Measurements from ENCODE around the gene RIC8A. TPM values are rescaled to one million over a fixed set of nuclear protein-coding genes. Genes with fewer than 3 reads are reported as not detected.
A peak's percentile ranks its signal among the peaks of the same experiment; 100 is the strongest.

The RIC8A gene
- total RNA-seq, 1 donor from 2014 or later = 106 TPM

DNA sequence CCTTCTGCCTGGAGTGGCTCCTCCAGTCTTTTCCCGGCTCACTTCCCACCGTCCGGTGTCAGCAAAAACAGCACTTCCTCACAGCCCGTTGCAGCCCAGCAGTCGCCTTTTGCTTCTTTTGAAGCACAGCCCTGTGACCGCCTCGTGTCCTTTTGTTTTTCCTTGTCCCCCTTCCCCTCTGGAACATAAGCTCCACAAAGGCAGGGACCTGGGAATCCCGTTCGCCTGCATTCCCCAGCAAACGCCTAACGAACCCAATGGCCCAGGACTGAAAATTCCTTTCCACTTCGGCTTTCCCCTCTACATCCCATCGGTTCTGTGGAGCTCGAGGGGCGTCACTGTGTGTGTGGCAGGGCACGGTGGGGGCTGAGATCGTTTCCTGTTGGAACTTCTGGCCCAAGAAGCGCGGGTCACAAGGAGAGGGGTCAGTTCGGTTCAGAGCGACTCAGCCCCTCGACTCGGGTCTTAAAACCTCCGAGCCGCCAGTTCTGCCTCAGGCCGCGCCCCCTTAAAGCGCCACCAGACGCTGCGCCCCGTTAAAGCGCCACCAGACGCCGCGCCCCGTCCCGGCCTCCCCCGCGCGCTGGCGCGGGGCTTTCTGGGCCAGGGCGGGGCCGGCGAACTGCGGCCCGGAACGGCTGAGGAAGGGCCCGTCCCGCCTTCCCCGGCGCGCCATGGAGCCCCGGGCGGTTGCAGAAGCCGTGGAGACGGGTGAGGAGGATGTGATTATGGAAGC lies 841 bp downstream of the RIC8A start:
- Histone ChIP-seq H3K4me3 (ENCODE audit: low read depth, low read length) (peak overlapping the region; percentile 91), H3K36me3 (ENCODE audit: control insufficient read depth, insufficient read depth, low read length) (peaks cover 52% of the 10 kb centered on the region), H3K27me3 (ENCODE audit: control insufficient read depth, insufficient read depth, low read length) (no peaks in the 10 kb centered on the region)
- TF ChIP-seq, protein P1, sequence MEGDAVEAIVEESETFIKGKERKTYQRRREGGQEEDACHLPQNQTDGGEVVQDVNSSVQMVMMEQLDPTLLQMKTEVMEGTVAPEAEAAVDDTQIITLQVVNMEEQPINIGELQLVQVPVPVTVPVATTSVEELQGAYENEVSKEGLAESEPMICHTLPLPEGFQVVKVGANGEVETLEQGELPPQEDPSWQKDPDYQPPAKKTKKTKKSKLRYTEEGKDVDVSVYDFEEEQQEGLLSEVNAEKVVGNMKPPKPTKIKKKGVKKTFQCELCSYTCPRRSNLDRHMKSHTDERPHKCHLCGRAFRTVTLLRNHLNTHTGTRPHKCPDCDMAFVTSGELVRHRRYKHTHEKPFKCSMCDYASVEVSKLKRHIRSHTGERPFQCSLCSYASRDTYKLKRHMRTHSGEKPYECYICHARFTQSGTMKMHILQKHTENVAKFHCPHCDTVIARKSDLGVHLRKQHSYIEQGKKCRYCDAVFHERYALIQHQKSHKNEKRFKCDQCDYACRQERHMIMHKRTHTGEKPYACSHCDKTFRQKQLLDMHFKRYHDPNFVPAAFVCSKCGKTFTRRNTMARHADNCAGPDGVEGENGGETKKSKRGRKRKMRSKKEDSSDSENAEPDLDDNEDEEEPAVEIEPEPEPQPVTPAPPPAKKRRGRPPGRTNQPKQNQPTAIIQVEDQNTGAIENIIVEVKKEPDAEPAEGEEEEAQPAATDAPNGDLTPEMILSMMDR (IDR thresholded peaks at IDR 0.05; ENCODE audit: insufficient read depth, low read length, severe bottlenecking) = no peak
- DNase-seq (ENCODE audit: low read depth) (peak; percentile 40), FAIRE-seq (no peak)

DNA sequence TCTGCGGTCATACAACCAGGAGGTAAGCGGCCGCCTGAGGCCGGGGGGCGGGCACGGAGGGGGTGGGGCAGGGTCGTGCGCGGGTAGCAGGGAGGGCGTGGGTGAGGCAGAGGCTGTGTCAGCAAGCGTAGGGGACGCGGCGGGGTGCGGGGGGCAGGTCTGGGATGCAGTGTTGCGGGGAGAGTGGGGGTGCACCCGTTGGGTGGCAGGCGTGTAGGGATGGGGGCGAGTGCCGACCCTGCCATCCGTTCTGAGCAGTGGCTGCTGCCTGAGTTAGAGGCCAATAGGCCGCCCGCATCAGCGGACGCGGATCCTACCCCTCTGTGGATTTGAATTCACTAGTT lies 1.4 kb downstream of the RIC8A start:
- Histone ChIP-seq H3K27me3 (ENCODE audit: control insufficient read depth, insufficient read depth, low read length) (no peaks in the 10 kb centered on the region), H3K4me3 (ENCODE audit: low read depth, low read length) (peak overlapping the region; percentile 91), H3K36me3 (ENCODE audit: control insufficient read depth, insufficient read depth, low read length) (peaks cover 50% of the 10 kb centered on the region)
- no peak for FAIRE-seq
- TF ChIP-seq, protein P1 (IDR thresholded peaks at IDR 0.05; ENCODE audit: insufficient read depth, low read length, severe bottlenecking) = no peak
- DNase-seq (ENCODE audit: low read depth) = no peak

DNA sequence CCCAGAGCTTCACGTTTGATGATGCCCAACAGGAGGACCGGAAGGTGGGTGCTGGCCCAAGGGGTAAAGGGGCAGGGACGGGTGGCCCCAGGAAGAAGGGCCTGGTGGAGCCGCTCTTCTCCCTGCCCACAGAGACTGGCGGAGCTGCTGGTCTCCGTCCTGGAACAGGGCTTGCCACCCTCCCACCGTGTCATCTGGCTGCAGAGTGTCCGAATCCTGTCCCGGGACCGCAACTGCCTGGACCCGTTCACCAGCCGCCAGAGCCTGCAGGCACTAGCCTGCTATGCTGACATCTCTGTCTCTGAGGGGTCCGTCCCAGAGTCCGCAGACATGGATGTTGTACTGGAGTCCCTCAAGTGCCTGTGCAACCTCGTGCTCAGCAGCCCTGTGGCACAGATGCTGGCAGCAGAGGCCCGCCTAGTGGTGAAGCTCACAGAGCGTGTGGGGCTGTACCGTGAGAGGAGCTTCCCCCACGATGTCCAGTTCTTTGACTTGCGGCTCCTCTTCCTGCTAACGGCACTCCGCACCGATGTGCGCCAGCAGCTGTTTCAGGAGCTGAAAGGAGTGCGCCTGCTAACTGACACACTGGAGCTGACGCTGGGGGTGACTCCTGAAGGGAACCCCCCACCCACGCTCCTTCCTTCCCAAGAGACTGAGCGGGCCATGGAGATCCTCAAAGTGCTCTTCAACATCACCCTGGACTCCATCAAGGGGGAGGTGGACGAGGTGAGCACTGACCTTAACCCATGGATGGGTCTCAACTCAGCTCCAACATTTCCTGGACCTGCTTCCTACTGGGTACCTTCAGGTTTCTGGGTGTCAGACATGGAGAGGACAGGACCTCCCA lies 2.0 kb downstream of the RIC8A start:
- DNase-seq (ENCODE audit: low read depth) (no peak), FAIRE-seq (no peak)
- Histone ChIP-seq H3K4me3 (ENCODE audit: low read depth, low read length) (peak overlapping the region; percentile 91), H3K27me3 (ENCODE audit: control insufficient read depth, insufficient read depth, low read length) (no peaks in the 10 kb centered on the region), H3K36me3 (ENCODE audit: control insufficient read depth, insufficient read depth, low read length) (peaks cover 50% of the 10 kb centered on the region)
- TF ChIP-seq, protein P1 (IDR thresholded peaks at IDR 0.05; ENCODE audit: insufficient read depth, low read length, severe bottlenecking) = no peak

DNA sequence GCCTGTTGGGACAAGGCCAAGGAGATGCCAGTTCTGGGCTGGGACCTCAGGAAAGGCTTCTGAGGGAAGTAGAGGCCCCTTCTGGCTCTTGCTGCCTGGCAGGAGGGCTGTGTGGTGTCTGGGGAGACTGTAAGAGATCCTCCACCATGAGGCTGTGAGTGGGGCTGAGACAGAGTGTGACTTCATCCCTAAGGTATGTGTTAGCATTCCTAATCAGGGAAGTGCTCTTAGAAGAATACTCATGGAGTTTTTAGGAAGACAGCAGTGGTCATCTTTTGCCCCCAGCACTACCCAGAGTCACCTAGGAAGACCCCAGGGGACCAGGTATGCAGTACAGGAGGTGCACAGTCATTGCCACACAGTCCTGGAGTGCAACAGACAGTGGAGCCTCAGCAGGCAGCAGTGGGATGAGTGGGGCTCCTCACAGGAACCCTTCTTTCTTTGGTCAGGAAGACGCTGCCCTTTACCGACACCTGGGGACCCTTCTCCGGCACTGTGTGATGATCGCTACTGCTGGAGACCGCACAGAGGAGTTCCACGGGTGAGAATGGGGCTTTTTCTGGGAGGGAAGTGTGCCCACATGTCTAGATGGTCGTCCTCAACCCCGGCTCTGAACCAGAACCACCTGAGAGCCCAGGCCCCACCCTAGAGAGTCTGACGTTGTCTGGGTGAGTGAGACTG lies 2.8 kb downstream of the RIC8A start:
- FAIRE-seq (no peak), DNase-seq (ENCODE audit: low read depth) (peak; percentile 75)
- H3K4me3 ChIP-seq (ENCODE audit: low read depth, low read length) = no peak overlapping the region

DNA sequence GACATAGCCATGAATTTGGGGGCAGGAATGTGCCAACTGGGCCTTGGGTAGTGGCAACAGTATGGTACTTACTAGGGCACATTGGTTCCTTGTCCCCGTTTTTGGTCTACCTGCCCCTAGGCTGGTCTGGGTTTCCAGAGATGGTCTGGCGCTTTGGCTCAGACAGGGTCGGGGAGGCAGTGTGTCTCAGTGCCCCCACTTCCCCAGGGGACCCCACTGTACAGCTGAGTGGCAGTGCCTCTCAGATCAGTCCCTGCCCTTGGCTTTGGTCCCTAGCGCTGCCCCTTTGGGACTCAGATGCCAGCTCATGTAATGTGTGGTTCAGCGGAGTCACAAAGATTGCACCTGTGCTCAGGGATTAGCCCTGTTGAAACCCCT lies 3.3 kb downstream of the RIC8A start:
- no peak overlapping the region for H3K4me3 ChIP-seq (ENCODE audit: low read depth, low read length)
- no peaks in the 10 kb centered on the region for H3K27me3 ChIP-seq (ENCODE audit: control insufficient read depth, insufficient read depth, low read length)
- TF ChIP-seq, protein P1 (IDR thresholded peaks at IDR 0.05; ENCODE audit: insufficient read depth, low read length, severe bottlenecking) = no peak
- H3K36me3 ChIP-seq (ENCODE audit: control insufficient read depth, insufficient read depth, low read length) = peaks cover 41% of the 10 kb centered on the region
- FAIRE-seq (no peak), DNase-seq (ENCODE audit: low read depth) (no peak)

More for the DNA sequence above, 2.8 kb downstream of the RIC8A start:
- peaks cover 44% of the 10 kb centered on the region for H3K36me3 ChIP-seq (ENCODE audit: control insufficient read depth, insufficient read depth, low read length)
- TF ChIP-seq, protein P1 (IDR thresholded peaks at IDR 0.05; ENCODE audit: insufficient read depth, low read length, severe bottlenecking) = no peak
- no peaks in the 10 kb centered on the region for H3K27me3 ChIP-seq (ENCODE audit: control insufficient read depth, insufficient read depth, low read length)
